Panc1 (cell line): ENCODE measurements around the gene GTF2H3. TPM values are rescaled to one million over a fixed set of nuclear protein-coding genes. Genes with fewer than 3 reads are reported as not detected.

Experiments used
- ATAC-seq: fragments of 200-7000 bp; cut with Tn5 transposase; 2 replicates; pipeline ENCODE4 v1.9.1; 2020; ENCODE audit warnings: mild to moderate bottlenecking, moderate library complexity
- BruUV-seq: library from RNA; stranded (reverse); fragments of 400-500 nt; replicated peaks from 2 replicates; lab custom pipeline; 2021; lab: Mats Ljungman, UMichigan
- CTCF ChIA-PET: fragments of 300-600 bp; sonication (Branson Sonifier 250); formaldehyde crosslinking; loops from one replicate; lab custom pipeline; 2022; ENCODE audit warnings: antibody characterized with exemption; lab: Charles Lee
- POLR2A ChIA-PET: fragments of 300-600 bp; sonication (Branson Sonifier 250); formaldehyde crosslinking; loops from one replicate; lab custom pipeline; 2022; ENCODE audit warnings: antibody characterized with exemption; lab: Charles Lee
- DNase-seq: peaks from one replicate; pipeline ENCODE4 v3.0.0-alpha.2; 2010; ENCODE audit warnings: low read depth, low spot score
- H3K27ac ChIP-seq: 2 replicates; pipeline ENCODE4 v1.5.1; 2011; ENCODE audit warnings: mild to moderate bottlenecking, low read length, inconsistent platforms
- H3K27me3 ChIP-seq: fragments of 200-500 bp; sonication (Bioruptor generic); 2 replicates; pipeline ENCODE4 v1.6.0; 2014; ENCODE audit warnings: low read length, inconsistent platforms; ENCODE audit not compliant: control insufficient read depth, insufficient read depth
- H3K36me3 ChIP-seq: fragments of 200-500 bp; sonication (Bioruptor generic); 2 replicates; pipeline ENCODE4 v1.5.1; 2014; ENCODE audit warnings: inconsistent platforms, mild to moderate bottlenecking, low read length, moderate library complexity; ENCODE audit not compliant: control insufficient read depth, insufficient read depth
- H3K4me1 ChIP-seq: 2 replicates; pipeline ENCODE4 v1.5.1; 2011; ENCODE audit warnings: inconsistent platforms, mild to moderate bottlenecking, low read length, moderate library complexity; ENCODE audit not compliant: control insufficient read depth, insufficient read depth
- H3K4me3 ChIP-seq, 2 experiments: 2 replicates each; pipeline ENCODE4 v1.5.1; 2011 to 2012; ENCODE audit warnings: low read depth in 2 of 2, low read length in 2 of 2, mild to moderate bottlenecking in 2 of 2, inconsistent platforms in 1 of 2, moderate library complexity in 1 of 2
- H3K9me3 ChIP-seq: fragments of 200-500 bp; sonication (Bioruptor generic); 2 replicates; pipeline ENCODE4 v1.5.1; 2014; ENCODE audit warnings: low read depth, mild to moderate bottlenecking, inconsistent platforms, low read length, moderate library complexity; ENCODE audit not compliant: control insufficient read depth, insufficient read depth
- CTCF ChIP-seq: fragments of 450-650 bp; IDR thresholded peaks from 2 replicates; pipeline ENCODE4 v1.5.1; 2017; ENCODE audit warnings: mild to moderate bottlenecking
- POLR2AphosphoS5 ChIP-seq: IDR thresholded peaks from 2 replicates; pipeline ENCODE4 v1.6.1; 2012; ENCODE audit warnings: mild to moderate bottlenecking, low read depth, low read length, moderate library complexity
- REST ChIP-seq, 2 experiments: IDR thresholded peaks; 2 replicates each; pipeline ENCODE4 v1.6.1; 2011 to 2012; ENCODE audit warnings: low read depth in 2 of 2, control low read depth in 1 of 2, low read length in 1 of 2, mild to moderate bottlenecking in 1 of 2, moderate library complexity in 1 of 2; ENCODE audit not compliant: insufficient read depth in 1 of 2
- SIN3A ChIP-seq: IDR thresholded peaks from 2 replicates; pipeline ENCODE4 v1.6.1; 2012; ENCODE audit warnings: low read depth, mild to moderate bottlenecking, low read length, moderate library complexity, borderline replicate concordance; ENCODE audit not compliant: insufficient read depth
- TCF7L2 ChIP-seq: IDR thresholded peaks from 2 replicates; pipeline ENCODE4 v1.6.1; 2011; ENCODE audit warnings: mild to moderate bottlenecking, low read depth, low read length, inconsistent platforms
- in situ Hi-C: cut with HindIII; loops from 2 replicates; pipeline ENCODE4 v1.10.0; 2016; ENCODE audit warnings: low sequenced_read_pairs, low pct_unique_long_range_greater_than_20kb
- intact Hi-C: fragments of 100-400 bp; cut with micrococcal nuclease; formaldehyde crosslinking; loops from one replicate; pipeline ENCODE4 v1.10.0; 2022; ENCODE audit not compliant: unreplicated experiment
- total RNA-seq: library from RNA; stranded (reverse); gene quantifications from one replicate; pipeline ENCODE4 v1.2.1, GENCODE V29; 2021; ENCODE audit not compliant: unreplicated experiment

GTF2H3 gene
- total RNA-seq, 1 experiment from 2014 or later: 40.7 TPM

GRCh38 chr12:123614531-123614930, 19.1 kb upstream of the GTF2H3 start:
- DNase-seq: no peak
- CTCF ChIA-PET: no interaction called here
- POLR2A ChIA-PET: no interaction called here

GRCh38 chr12:123617144-123617543, 16.5 kb upstream of the GTF2H3 start:
- ChIA-PET POLR2A (no interaction called here), CTCF (interaction anchor here (0.7 kb wide), 1 partner anchor 9 kb away, joined by 7 read pairs; no protein-coding TSS in a partner anchor)
- H3K36me3 ChIP-seq: peaks cover 52% of the 10 kb centered on the region
- ATAC-seq (no peak), DNase-seq (no peak)
- H3K4me3 ChIP-seq: no peak overlapping the region
- no peaks in the 10 kb centered on the region for H3K27me3 ChIP-seq
- H3K27ac ChIP-seq: no peak overlapping the region
- intact Hi-C loops: no loop called here
- TF ChIP-seq SIN3A (no peak), POLR2AphosphoS5 (no peak), CTCF (no peak), TCF7L2 (no peak), REST (IDR thresholded peaks at IDR 0.05; ENCODE audit: insufficient read depth in 1 of 2, low read depth in 2 of 2, low read length in 1 of 2) (no peak)
- no TSS peak for BruUV-seq
- in situ Hi-C loops: no loop called here
- H3K4me1 ChIP-seq: no peaks in the 10 kb centered on the region
- no peaks in the 10 kb centered on the region for H3K9me3 ChIP-seq

More at GRCh38 chr12:123614531-123614930, 19.1 kb upstream of the GTF2H3 start:
- H3K4me3 ChIP-seq: no peak overlapping the region
- in situ Hi-C loops: no loop called here
- H3K9me3 ChIP-seq: no peaks in the 10 kb centered on the region
- no peaks in the 10 kb centered on the region for H3K27me3 ChIP-seq
- intact Hi-C loops: no loop called here
- peaks cover 43% of the 10 kb centered on the region for H3K36me3 ChIP-seq
- H3K4me1 ChIP-seq: no peaks in the 10 kb centered on the region
- TF ChIP-seq SIN3A: no peak
- no peak for TF ChIP-seq REST (IDR thresholded peaks at IDR 0.05; ENCODE audit: insufficient read depth in 1 of 2, low read depth in 2 of 2, low read length in 1 of 2)
- no peak for TF ChIP-seq TCF7L2
- no peak for TF ChIP-seq POLR2AphosphoS5
- no peak for TF ChIP-seq CTCF
- no peak for ATAC-seq
- no TSS peak for BruUV-seq
- H3K27ac ChIP-seq: no peak overlapping the region
